ENCODE measurements around the gene UBQLNL. TPM values are rescaled to one million over a fixed set of nuclear protein-coding genes. Genes with fewer than 3 reads are reported as not detected.

Gene UBQLNL
- total RNA-seq, 1 donor from 2014 or later: 0.19 TPM

DNA sequence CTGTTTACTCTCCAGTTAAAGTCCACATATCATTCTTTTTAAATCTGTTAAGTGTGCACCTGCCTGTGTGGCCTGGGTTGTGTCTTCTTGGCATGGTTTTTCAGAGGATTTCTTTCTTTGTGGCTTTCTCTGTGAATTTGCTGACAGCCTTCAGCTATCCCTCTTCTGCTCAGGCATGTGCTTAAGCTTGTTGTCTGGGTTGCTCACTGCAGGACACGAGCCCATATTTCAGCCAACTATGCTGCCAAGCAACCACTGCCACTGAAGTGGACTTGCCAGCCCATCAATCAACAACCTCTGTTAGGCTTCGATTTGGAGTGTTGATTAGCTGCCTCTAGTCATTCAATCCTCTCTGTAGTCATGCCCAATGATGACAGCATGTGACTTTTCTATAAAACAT lies 49.0 kb downstream of the UBQLNL start:
- Histone ChIP-seq H3F3A (ENCODE audit: low read depth) (no peaks in the 10 kb centered on the region), H3K9ac (no peak overlapping the region), H2AFZ (replicated peaks) (no peak overlapping the region), H3K9me3 (ENCODE audit: low read depth) (no peaks in the 10 kb centered on the region), H3K4me2 (no peak overlapping the region), H3K4me1 (no peaks in the 10 kb centered on the region), H3K27ac (no peak overlapping the region), H3K4me3 (no peak overlapping the region), H3K27me3 (no peaks in the 10 kb centered on the region), H3K79me2 (ENCODE audit: low read depth) (no peaks in the 10 kb centered on the region), H4K20me1 (ENCODE audit: low read depth) (no peaks in the 10 kb centered on the region), H3K36me3 (no peaks in the 10 kb centered on the region)
- H3K27ac Mint-ChIP-seq: no peak overlapping the region
- no peak overlapping the region for H3K4me3 Mint-ChIP-seq
- no peaks in the 10 kb centered on the region for H3K9me3 Mint-ChIP-seq
- H3K27me3 Mint-ChIP-seq (ENCODE audit: insufficient read depth, low read depth): no peaks in the 10 kb centered on the region
- no peaks in the 10 kb centered on the region for H3K36me3 Mint-ChIP-seq
- DNase-seq (ENCODE audit: low spot score): no peak
- TF ChIP-seq, protein P1, sequence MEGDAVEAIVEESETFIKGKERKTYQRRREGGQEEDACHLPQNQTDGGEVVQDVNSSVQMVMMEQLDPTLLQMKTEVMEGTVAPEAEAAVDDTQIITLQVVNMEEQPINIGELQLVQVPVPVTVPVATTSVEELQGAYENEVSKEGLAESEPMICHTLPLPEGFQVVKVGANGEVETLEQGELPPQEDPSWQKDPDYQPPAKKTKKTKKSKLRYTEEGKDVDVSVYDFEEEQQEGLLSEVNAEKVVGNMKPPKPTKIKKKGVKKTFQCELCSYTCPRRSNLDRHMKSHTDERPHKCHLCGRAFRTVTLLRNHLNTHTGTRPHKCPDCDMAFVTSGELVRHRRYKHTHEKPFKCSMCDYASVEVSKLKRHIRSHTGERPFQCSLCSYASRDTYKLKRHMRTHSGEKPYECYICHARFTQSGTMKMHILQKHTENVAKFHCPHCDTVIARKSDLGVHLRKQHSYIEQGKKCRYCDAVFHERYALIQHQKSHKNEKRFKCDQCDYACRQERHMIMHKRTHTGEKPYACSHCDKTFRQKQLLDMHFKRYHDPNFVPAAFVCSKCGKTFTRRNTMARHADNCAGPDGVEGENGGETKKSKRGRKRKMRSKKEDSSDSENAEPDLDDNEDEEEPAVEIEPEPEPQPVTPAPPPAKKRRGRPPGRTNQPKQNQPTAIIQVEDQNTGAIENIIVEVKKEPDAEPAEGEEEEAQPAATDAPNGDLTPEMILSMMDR (IDR thresholded peaks at IDR 0.05): no peak
- no peak for TF ChIP-seq EZH2phosphoT487 (IDR thresholded peaks at IDR 0.05)
- no peak for TF ChIP-seq EZH2 (IDR thresholded peaks at IDR 0.05)
- H3K4me1 Mint-ChIP-seq: no peaks in the 10 kb centered on the region

Other genes starting within 250 kb of the UBQLNL start
- gene HBE1, start 246.8 kb downstream of the UBQLNL start, total RNA-seq (ENCODE audit: low replicate concordance): not detected in 2 replicates
- 0.22 TPM in 1 of 2 replicates, not detected in the other for gene OR51B4, start 214.8 kb downstream of the UBQLNL start, total RNA-seq (ENCODE audit: low replicate concordance)
- gene OR51B2, start 192.4 kb downstream of the UBQLNL start, total RNA-seq (ENCODE audit: low replicate concordance): 0.40 TPM in 1 of 2 replicates, not detected in the other
- gene OR51B5, start 173.2 kb downstream of the UBQLNL start, total RNA-seq (ENCODE audit: low replicate concordance): 0.22 TPM in 1 of 2 replicates, not detected in the other
- gene OR51B6, start 165.2 kb downstream of the UBQLNL start, total RNA-seq (ENCODE audit: low replicate concordance): not detected in 2 replicates
- gene OR51M1, start 132.9 kb downstream of the UBQLNL start, total RNA-seq (ENCODE audit: low replicate concordance): not detected in 2 replicates
- not detected in 2 replicates for gene OR51Q1, start 94.6 kb downstream of the UBQLNL start, total RNA-seq (ENCODE audit: low replicate concordance)
- gene OR51I1, start 75.2 kb downstream of the UBQLNL start, total RNA-seq (ENCODE audit: low replicate concordance): 0.15 TPM in 1 of 2 replicates, not detected in the other
- gene OR51I2, start 67.4 kb downstream of the UBQLNL start, total RNA-seq (ENCODE audit: low replicate concordance): not detected in 2 replicates
- gene OR52D1, start 28.0 kb downstream of the UBQLNL start, total RNA-seq (ENCODE audit: low replicate concordance): not detected in 2 replicates
- gene UBQLN3, start 6.7 kb downstream of the UBQLNL start, total RNA-seq (ENCODE audit: low replicate concordance): 0.37 and 0.39 TPM in 2 replicates
- not detected in 2 replicates for gene OR52H1, start 31.8 kb upstream of the UBQLNL start, total RNA-seq (ENCODE audit: low replicate concordance)
- gene OR52B6, start 64.2 kb upstream of the UBQLNL start, total RNA-seq (ENCODE audit: low replicate concordance): not detected in 2 replicates
- 7.1 and 7.4 TPM in 2 replicates for gene TRIM6, start 79.9 kb upstream of the UBQLNL start, total RNA-seq (ENCODE audit: low replicate concordance)
- 4.1 and 4.5 TPM in 2 replicates for gene TRIM34, start 108.3 kb upstream of the UBQLNL start, total RNA-seq (ENCODE audit: low replicate concordance)
- 24.5 and 26.7 TPM in 2 replicates for gene TRIM5, start 168.4 kb upstream of the UBQLNL start, total RNA-seq (ENCODE audit: low replicate concordance)
- gene TRIM22, start 173.1 kb upstream of the UBQLNL start, total RNA-seq (ENCODE audit: low replicate concordance): 15.1 and 21.3 TPM in 2 replicates
- 0.41 TPM in 1 of 2 replicates, not detected in the other for gene OR56B1, start 219.7 kb upstream of the UBQLNL start, total RNA-seq (ENCODE audit: low replicate concordance)
- 0.12 TPM in 1 of 2 replicates, not detected in the other for gene OR52N4, start 237.5 kb upstream of the UBQLNL start, total RNA-seq (ENCODE audit: low replicate concordance)

Measured in neural progenitor cell (in vitro differentiated cells).